GM23338 (cell line): Measurements from ENCODE around the gene SARDH. TPM values are rescaled to one million over a fixed set of nuclear protein-coding genes. Genes with fewer than 3 reads are reported as not detected.

Experiments used
- EZH2 ChIP-seq: fragments of 200-600 bp; sonication (generic); IDR thresholded peaks from one replicate; pipeline ENCODE4 v1.8.0; 2017; ENCODE audit warnings: antibody characterized with exemption, mild to moderate bottlenecking, low read depth; ENCODE audit not compliant: unreplicated experiment
- polyA plus RNA-seq: library from polyadenylated mRNA; unstranded; fragments of >200 nt; fragmentation: Nextera tagmentation; extraction: Ambion mirVana; gene quantifications from 2 replicates; pipeline ENCODE4 v1.2.1, GENCODE V29; 2016
- total RNA-seq: library from RNA; depleted of rRNA; stranded (reverse); fragments of >200 nt; shearing (Covaris generic); gene quantifications from 2 replicates; pipeline ENCODE4 v1.2.3, GENCODE V29; 2014; rRNA removed

SARDH gene
- total and polyA plus RNA-seq, 2 experiments from 2014 or later = 2.8 to 10.4 TPM

DNA sequence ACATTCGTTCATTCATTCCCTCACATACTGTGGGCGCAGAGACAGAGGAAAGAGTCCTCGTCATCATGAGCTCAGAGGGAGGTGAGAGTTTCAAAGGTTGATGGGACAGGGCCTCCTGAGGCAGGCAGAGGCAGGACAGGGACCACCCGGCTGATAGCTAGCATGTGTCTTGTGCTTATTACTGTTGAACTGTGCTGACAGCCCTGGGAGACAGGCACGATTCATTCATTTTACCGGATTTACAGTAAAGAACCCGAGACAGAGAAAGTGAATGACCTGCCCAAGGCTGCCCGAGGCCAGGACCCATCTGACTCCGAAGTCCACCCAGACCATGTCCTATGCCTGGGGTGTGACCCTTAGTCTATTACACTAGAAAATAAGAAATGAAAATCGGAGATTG lies 124.1 kb downstream of the SARDH start (continued):
- no peak for TF ChIP-seq EZH2

Other genes starting within 250 kb of the SARDH start
- not detected in 2 replicates for gene MYMK, start 213.4 kb downstream of the SARDH start, total RNA-seq
- gene MYMK, start 213.4 kb downstream of the SARDH start, polyA plus RNA-seq = 0.54 TPM in 1 of 2 replicates, not detected in the other
- 0.66 and 1.1 TPM in 2 replicates for gene ADAMTSL2, start 203.6 kb downstream of the SARDH start, total RNA-seq
- 0.15 and 0.21 TPM in 2 replicates for gene ADAMTSL2, start 203.6 kb downstream of the SARDH start, polyA plus RNA-seq
- gene FAM163B, start 129.0 kb downstream of the SARDH start, total RNA-seq = 0.23 and 1.3 TPM in 2 replicates
- 0.60 and 0.71 TPM in 2 replicates for gene FAM163B, start 129.0 kb downstream of the SARDH start, polyA plus RNA-seq
- gene DBH, start 102.0 kb downstream of the SARDH start, total RNA-seq = 0.24 TPM in 1 of 2 replicates, not detected in the other
- gene DBH, start 102.0 kb downstream of the SARDH start, polyA plus RNA-seq = 0.08 and 0.26 TPM in 2 replicates